Glutamatergic neuron (in vitro differentiated cells): ENCODE data around the gene EPSTI1. TPM values are rescaled to one million over a fixed set of nuclear protein-coding genes. Genes with fewer than 3 reads are reported as not detected.

Experiments used
- DNase-seq: peaks from one replicate; pipeline ENCODE4 v3.0.0; 2022
- H3K27ac Mint-ChIP-seq: one replicate; pipeline ENCODE4 v1.8.0; 2020; ENCODE audit warnings: mild to moderate bottlenecking, mixed read lengths, inconsistent platforms; ENCODE audit not compliant: unreplicated experiment
- H3K27me3 Mint-ChIP-seq: one replicate; pipeline ENCODE4 v1.8.0; 2020; ENCODE audit warnings: mild to moderate bottlenecking, moderate library complexity, mixed read lengths, inconsistent platforms; ENCODE audit not compliant: unreplicated experiment
- H3K36me3 Mint-ChIP-seq: one replicate; pipeline ENCODE4 v1.8.0; 2020; ENCODE audit warnings: mild to moderate bottlenecking, mixed read lengths, inconsistent platforms; ENCODE audit not compliant: unreplicated experiment
- H3K4me1 Mint-ChIP-seq: one replicate; pipeline ENCODE4 v1.8.0; 2020; ENCODE audit warnings: mild to moderate bottlenecking, low read depth, mixed read lengths, inconsistent platforms; ENCODE audit not compliant: unreplicated experiment
- H3K4me3 Mint-ChIP-seq: one replicate; pipeline ENCODE4 v1.8.0; 2020; ENCODE audit warnings: mild to moderate bottlenecking, mixed read lengths, inconsistent platforms; ENCODE audit not compliant: unreplicated experiment
- H3K9me3 Mint-ChIP-seq: one replicate; pipeline ENCODE4 v1.8.0; 2020; ENCODE audit warnings: mild to moderate bottlenecking, moderate library complexity, mixed read lengths, inconsistent platforms; ENCODE audit not compliant: unreplicated experiment
- total RNA-seq: library from RNA; stranded (reverse); fragmentation: NEBNext Ultra II Directional; extraction: Animal tissue kit (Norgen Biotek cat#: 25700); gene quantifications from one replicate; pipeline ENCODE4 v1.2.1, GENCODE V29; 2021; ENCODE audit not compliant: unreplicated experiment
- TF ChIP-seq, protein P1 (sequence below): fragments of 200-600 bp; sonication (generic); IDR thresholded peaks from one replicate; pipeline ENCODE4 v1.5.0; 2021; ENCODE audit not compliant: partially characterized antibody, unreplicated experiment

The EPSTI1 gene
- total RNA-seq, 1 donor from 2014 or later = not detected

DNA sequence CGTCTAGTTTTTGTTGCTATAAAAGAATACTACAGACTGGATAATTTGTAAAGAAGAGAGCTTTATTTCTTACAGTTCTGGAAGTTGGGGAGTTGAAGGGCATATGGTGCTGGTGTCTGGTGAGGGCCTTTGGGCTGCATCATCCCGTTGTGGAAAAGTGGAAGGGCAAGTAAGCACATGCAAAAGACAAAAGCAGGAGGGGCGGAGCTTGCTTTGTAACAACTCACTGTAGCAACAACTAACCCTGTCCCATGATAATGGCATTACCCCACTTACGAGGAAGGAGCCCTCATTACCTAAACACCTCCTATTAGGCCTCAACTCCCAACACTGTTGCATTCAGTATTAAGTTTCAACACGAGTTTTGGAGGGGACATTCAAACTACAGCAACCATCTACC lies 24.2 kb upstream of the EPSTI1 start:
- H3K27me3 Mint-ChIP-seq = peaks cover 3% of the 10 kb centered on the region
- no peaks in the 10 kb centered on the region for H3K36me3 Mint-ChIP-seq
- DNase-seq = no peak
- no peak overlapping the region for H3K4me3 Mint-ChIP-seq
- H3K9me3 Mint-ChIP-seq = no peaks in the 10 kb centered on the region
- TF ChIP-seq, protein P1, sequence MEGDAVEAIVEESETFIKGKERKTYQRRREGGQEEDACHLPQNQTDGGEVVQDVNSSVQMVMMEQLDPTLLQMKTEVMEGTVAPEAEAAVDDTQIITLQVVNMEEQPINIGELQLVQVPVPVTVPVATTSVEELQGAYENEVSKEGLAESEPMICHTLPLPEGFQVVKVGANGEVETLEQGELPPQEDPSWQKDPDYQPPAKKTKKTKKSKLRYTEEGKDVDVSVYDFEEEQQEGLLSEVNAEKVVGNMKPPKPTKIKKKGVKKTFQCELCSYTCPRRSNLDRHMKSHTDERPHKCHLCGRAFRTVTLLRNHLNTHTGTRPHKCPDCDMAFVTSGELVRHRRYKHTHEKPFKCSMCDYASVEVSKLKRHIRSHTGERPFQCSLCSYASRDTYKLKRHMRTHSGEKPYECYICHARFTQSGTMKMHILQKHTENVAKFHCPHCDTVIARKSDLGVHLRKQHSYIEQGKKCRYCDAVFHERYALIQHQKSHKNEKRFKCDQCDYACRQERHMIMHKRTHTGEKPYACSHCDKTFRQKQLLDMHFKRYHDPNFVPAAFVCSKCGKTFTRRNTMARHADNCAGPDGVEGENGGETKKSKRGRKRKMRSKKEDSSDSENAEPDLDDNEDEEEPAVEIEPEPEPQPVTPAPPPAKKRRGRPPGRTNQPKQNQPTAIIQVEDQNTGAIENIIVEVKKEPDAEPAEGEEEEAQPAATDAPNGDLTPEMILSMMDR = no peak
- no peak overlapping the region for H3K27ac Mint-ChIP-seq
- no peaks in the 10 kb centered on the region for H3K4me1 Mint-ChIP-seq

DNA sequence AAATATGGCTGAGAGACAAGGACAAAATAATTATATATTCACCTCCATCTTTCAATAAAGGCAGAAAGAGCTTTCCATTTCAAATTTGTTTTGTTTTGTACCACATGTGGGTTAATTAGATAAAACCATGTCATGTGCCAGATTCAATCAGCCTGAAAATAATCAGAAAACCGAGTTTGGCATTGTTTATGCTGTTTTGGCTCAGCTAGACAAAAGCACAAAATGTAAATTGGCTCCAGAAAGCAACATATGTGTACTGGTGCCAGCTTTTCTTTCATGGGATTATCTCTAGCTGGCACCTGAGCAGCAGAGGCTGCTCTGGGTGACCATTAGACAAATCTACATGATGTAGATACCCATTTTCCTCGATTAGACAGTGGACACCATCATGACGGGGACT lies 22.1 kb upstream of the EPSTI1 start:
- no peak overlapping the region for H3K4me3 Mint-ChIP-seq
- peaks cover 3% of the 10 kb centered on the region for H3K27me3 Mint-ChIP-seq
- H3K27ac Mint-ChIP-seq = no peak overlapping the region
- DNase-seq = no peak
- H3K4me1 Mint-ChIP-seq = no peaks in the 10 kb centered on the region
- H3K9me3 Mint-ChIP-seq = no peaks in the 10 kb centered on the region
- H3K36me3 Mint-ChIP-seq = no peaks in the 10 kb centered on the region
- TF ChIP-seq, protein P1 = no peak

DNA sequence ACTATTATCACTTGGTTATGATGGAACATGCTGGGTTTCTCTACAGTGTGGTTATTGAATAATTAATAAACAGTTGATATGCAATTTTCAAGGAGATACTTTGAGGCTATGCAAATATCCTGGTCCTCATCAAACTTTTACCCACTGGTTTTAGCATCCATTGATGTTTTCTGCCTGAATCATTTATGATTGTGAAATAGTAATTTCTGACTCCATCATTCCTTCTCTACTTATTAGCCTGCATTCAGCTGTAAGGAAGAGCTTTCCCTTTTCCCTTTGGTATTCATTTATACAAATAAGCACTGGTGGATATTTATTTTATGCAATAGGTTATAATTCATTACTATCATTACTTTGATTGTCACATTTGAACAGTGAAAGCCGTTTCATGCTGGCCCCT lies 17.5 kb upstream of the EPSTI1 start:
- Mint-ChIP-seq H3K36me3 (no peaks in the 10 kb centered on the region), H3K27ac (no peak overlapping the region), H3K9me3 (no peaks in the 10 kb centered on the region), H3K4me3 (no peak overlapping the region), H3K27me3 (no peaks in the 10 kb centered on the region), H3K4me1 (no peaks in the 10 kb centered on the region)
- TF ChIP-seq, protein P1 = no peak
- DNase-seq = no peak

DNA sequence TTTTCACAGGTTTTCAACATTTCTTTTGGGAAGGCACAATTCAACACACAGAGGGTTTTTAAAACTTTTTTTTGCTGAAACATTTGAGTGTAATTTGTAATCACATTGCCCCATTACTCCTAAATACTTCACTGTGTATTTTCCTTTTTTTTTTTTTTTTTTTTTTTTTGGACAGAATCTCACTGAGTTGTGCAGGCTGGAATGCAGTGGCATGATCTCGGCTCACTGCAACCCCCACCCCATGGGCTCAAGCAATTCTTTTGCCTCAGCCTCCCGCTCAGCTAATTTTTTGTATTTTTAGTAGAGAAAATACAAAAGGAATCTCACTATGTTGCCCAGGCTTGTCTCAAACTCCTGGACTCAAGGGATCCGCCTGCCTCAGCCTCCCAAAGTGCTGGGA lies 16.6 kb upstream of the EPSTI1 start:
- no peaks in the 10 kb centered on the region for H3K27me3 Mint-ChIP-seq
- H3K4me1 Mint-ChIP-seq = no peaks in the 10 kb centered on the region
- no peak overlapping the region for H3K4me3 Mint-ChIP-seq
- H3K9me3 Mint-ChIP-seq = no peaks in the 10 kb centered on the region
- TF ChIP-seq, protein P1 = no peak
- H3K36me3 Mint-ChIP-seq = no peaks in the 10 kb centered on the region
- no peak for DNase-seq
- H3K27ac Mint-ChIP-seq = no peak overlapping the region

DNA sequence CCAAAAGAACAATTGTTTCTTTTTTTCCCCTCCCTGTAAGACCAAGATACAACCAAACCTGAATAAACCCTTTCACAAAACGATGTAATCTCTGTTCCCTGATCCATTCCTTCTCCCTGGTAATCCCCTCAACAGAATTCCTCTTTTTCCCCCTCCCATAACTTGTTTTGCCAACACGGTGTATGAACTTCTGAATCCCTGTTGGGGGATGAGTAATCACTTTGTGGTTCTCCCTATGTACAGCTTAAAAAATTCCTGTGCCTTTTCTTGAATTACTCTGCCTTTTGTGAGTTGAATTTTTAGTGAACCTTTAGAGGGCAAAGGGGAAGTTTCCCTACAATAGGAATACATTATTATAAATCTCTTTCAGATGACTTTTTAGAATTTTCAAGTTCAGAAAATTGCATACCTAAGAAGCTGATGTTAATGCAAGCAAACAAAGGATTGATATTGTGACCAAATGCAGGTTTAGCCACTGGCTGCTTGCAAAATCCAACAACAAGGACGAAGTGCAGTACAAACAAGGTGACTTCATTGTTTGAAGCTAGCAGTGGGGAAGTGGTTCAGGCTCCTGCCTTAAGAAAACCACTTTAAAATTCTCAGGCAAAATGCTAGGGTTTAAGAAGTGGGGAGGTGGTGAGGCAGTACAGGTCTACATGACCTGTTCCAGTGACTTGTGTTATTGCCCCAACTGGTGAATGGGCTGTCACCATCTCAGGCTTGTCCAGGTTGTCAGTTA lies 15.0 kb upstream of the EPSTI1 start:
- Mint-ChIP-seq H3K4me3 (no peak overlapping the region), H3K27me3 (no peaks in the 10 kb centered on the region), H3K36me3 (no peaks in the 10 kb centered on the region), H3K9me3 (peaks cover under 1% of the 10 kb centered on the region), H3K4me1 (no peaks in the 10 kb centered on the region), H3K27ac (no peak overlapping the region)
- TF ChIP-seq, protein P1 = no peak
- no peak for DNase-seq
